Measurements from ENCODE around the gene EHD2. TPM values are rescaled to one million over a fixed set of nuclear protein-coding genes. Genes with fewer than 3 reads are reported as not detected.
A peak's percentile ranks its signal among the peaks of the same experiment; 100 is the strongest.
"Not testable (repeated sequence)": the region's sequence is repeated elsewhere in the genome, so short reads cannot be mapped to it uniquely, and the experiment has no call there.

Gene EHD2
- total and polyA plus RNA-seq, 9 donors: 28.0 to 162 (median 102) TPM

- 83 to 93% (median 93%) methylated on average over 2 of the region's 2 CpGs for WGBS, 3 donors
- Histone ChIP-seq H3K36me3 (no peaks in the 10 kb centered on the region), H3K27me3 (no peaks in the 10 kb centered on the region), H3K27ac (no peak overlapping the region), H3K4me3 (no peak overlapping the region), H3K4me1 (ENCODE audit: insufficient read depth) (no peaks in the 10 kb centered on the region), H3K9me3 (no peaks in the 10 kb centered on the region)
- intact Hi-C loops (cut with DNase I): no loop called here
- no peak for DNase-seq
- no peak for TF ChIP-seq POLR2A (IDR thresholded peaks at IDR 0.05)
- TF ChIP-seq, protein P1, sequence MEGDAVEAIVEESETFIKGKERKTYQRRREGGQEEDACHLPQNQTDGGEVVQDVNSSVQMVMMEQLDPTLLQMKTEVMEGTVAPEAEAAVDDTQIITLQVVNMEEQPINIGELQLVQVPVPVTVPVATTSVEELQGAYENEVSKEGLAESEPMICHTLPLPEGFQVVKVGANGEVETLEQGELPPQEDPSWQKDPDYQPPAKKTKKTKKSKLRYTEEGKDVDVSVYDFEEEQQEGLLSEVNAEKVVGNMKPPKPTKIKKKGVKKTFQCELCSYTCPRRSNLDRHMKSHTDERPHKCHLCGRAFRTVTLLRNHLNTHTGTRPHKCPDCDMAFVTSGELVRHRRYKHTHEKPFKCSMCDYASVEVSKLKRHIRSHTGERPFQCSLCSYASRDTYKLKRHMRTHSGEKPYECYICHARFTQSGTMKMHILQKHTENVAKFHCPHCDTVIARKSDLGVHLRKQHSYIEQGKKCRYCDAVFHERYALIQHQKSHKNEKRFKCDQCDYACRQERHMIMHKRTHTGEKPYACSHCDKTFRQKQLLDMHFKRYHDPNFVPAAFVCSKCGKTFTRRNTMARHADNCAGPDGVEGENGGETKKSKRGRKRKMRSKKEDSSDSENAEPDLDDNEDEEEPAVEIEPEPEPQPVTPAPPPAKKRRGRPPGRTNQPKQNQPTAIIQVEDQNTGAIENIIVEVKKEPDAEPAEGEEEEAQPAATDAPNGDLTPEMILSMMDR (IDR thresholded peaks at IDR 0.05): no peak
- TF ChIP-seq EP300 (IDR thresholded peaks at IDR 0.05): no peak
Observed at GRCh38 chr19:47768604-47769003, 55.4 kb downstream of the EHD2 start.

DNA sequence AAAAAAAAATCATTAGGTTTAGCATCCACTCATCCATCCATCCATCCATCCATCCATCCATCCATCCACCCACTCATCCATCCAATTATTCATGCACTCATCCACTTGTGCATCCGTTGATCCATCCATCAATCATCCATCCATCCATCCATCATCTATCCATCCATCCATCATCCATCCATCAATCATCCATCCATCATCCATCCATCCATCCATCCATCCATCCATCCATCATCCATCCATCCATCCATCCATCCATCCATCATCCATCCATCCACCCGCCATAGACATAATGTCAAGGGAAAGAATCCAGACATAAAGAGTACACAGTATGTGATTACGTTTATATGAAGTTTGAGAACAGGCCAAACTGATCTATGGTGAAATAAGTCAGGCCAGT is 56.3 kb downstream of the EHD2 start:
- DNase-seq: no peak
- H3K27me3 ChIP-seq: no peaks in the 10 kb centered on the region
- no peaks in the 10 kb centered on the region for H3K36me3 ChIP-seq
- intact Hi-C loops (cut with DNase I): no loop called here
- H3K9me3 ChIP-seq: no peaks in the 10 kb centered on the region
- 77 to 91% (median 87%) methylated on average over 3 of the region's 3 CpGs for WGBS, 3 donors
- no peak overlapping the region for H3K4me3 ChIP-seq
- no peaks in the 10 kb centered on the region for H3K4me1 ChIP-seq (ENCODE audit: insufficient read depth)
- H3K27ac ChIP-seq: no peak overlapping the region
- TF ChIP-seq POLR2A (IDR thresholded peaks at IDR 0.05) (no peak), EP300 (IDR thresholded peaks at IDR 0.05) (no peak)
- TF ChIP-seq, protein P1 (IDR thresholded peaks at IDR 0.05): no peak

- WGBS, 3 donors: 84 to 91% (median 84%) methylated on average over 6 of the region's 6 CpGs
- not testable (repeated sequence) for H3K27me3 ChIP-seq; H3K9me3 ChIP-seq; H3K27ac ChIP-seq; DNase-seq; H3K4me3 ChIP-seq; H3K36me3 ChIP-seq; H3K4me1 ChIP-seq (ENCODE audit: insufficient read depth)
- intact Hi-C loops (cut with DNase I): loop anchor here in 1 of 4 donors (10.0 kb wide), 1 partner anchor 256 kb away; the partner anchor contains the start of gene NAPA
Observed at GRCh38 chr19:47771291-47771690, 58.1 kb downstream of the EHD2 start.

DNA sequence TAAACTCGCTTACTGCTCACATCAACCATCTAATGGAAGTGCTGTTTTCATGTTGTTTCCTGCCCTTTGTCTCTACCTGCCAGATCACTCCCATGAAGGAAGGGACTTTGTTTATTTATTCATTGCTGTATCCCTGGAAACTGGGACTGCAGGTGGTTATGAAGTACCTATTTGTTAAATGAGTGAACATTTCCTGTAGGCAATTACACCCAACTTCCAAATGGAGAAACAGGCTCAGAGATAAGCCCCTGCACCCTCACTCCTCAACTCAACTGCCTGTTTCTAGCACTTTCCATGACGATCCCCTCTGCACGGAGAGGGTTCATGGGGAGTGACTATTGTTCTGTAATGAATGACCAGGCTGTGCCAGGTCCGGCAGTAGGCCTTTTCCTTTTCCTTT is 63.3 kb downstream of the EHD2 start:
- no peak for TF ChIP-seq EP300 (IDR thresholded peaks at IDR 0.05)
- TF ChIP-seq, protein P1 (IDR thresholded peaks at IDR 0.05): no peak
- TF ChIP-seq POLR2A (IDR thresholded peaks at IDR 0.05): no peak
- H3K9me3 ChIP-seq: no peaks in the 10 kb centered on the region
- H3K27me3 ChIP-seq: no peaks in the 10 kb centered on the region
- intact Hi-C loops (cut with DNase I): loop anchor here in 1 of 4 donors (5.0 to 10.0 kb wide), 2 partner anchors 59 to 262 kb away; partner anchors contain the start of gene NAPA
- no peak for DNase-seq
- H3K27ac ChIP-seq: no peak overlapping the region
- H3K4me1 ChIP-seq (ENCODE audit: insufficient read depth): peaks cover 9% of the 10 kb centered on the region
- H3K4me3 ChIP-seq: no peak overlapping the region
- WGBS, 3 donors: 83 to 92% (median 88%) methylated on average over 4 of the region's 4 CpGs
- H3K36me3 ChIP-seq: no peaks in the 10 kb centered on the region

DNA sequence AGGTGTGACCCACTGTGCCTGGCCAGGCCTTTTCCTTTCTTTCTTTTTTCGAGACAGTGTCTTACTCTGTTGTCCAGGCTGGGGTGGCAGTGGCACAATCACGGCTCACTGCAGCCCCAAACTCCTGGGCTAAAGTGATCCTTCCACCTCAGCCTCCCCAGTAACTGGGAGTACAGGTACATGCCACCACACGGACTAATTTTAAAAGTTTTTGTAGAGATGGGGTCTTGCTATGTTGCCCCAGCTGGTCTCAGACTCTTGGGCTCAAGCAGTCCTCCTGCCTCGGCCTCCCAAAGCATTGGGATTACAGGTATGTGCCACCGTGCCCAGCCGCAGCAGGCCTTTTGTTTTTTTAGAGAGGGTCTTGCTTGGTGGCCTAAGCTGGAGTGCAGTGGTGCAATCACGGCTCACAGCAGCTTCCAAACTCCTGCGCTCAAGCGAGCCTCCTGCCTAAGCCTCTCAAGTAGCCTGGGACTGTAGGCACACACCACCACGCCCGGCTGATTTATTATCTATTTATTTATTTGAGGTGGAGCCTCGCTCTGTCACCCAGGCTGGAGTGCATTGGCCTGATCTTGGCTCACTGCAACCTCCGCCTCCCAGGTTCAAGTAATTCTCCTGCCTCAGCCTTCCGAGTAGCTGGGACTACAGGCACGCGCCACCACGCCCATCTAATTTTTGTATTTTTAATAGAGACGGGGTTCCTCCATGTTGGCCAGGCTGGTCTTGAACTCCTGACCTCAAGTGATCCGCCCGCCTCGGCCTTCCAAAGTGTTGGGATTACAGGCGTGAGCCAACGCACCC is 64.2 kb downstream of the EHD2 start:
- H3K9me3 ChIP-seq, DNase-seq, H3K36me3 ChIP-seq, H3K27me3 ChIP-seq: not testable (repeated sequence)
- Histone ChIP-seq H3K4me1 (ENCODE audit: insufficient read depth) (peaks cover 13% of the 10 kb centered on the region), H3K4me3 (peak overlapping the region; percentile 94), H3K27ac (peak overlapping the region in 1 of 2 donors; percentile 88)
- 62 to 77% (median 68%) methylated on average over 23 of the region's 23 CpGs for WGBS, 3 donors
- intact Hi-C loops (cut with DNase I): loop anchor here in 1 of 4 donors (5.0 to 10.0 kb wide), 2 partner anchors 60 to 263 kb away; partner anchors contain the start of gene NAPA

Measured in ovary (tissue), 9 donors.